GM18873 (cell line): Measurements from ENCODE around the gene ZNF679.
"Not testable (repeated sequence)": the region's sequence is repeated elsewhere in the genome, so short reads cannot be mapped to it uniquely, and the experiment has no call there.

Experiments used
- ATAC-seq: cut with Tn5 transposase; IDR thresholded peaks from one replicate; pipeline ENCODE4 v1.9.1; 2021; ENCODE audit warnings: mild to moderate bottlenecking, moderate library complexity, moderate number of reproducible peaks; ENCODE audit not compliant: unreplicated experiment, low FRiP score

The ZNF679 gene

GRCh38 chr7:64228174-64228573 lies at the start of gene ZNF679:
Gene ZNF679, plus strand, starts transcription at chr7:64228474. Its CDS starts 20,644 bp downstream, at chr7:64249118.
- not testable (repeated sequence) for ATAC-seq

GRCh38 chr7:64180989-64181388 lies 47.3 kb upstream of the ZNF679 start:
- ATAC-seq = no peak

GRCh38 chr7:64181586-64181985 lies 46.7 kb upstream of the ZNF679 start:
- no peak for ATAC-seq

- ATAC-seq = no peak
These were observed 46.1 kb upstream of the ZNF679 start for GRCh38 chr7:64182036-64182790.

GRCh38 chr7:64183126-64183742 lies 45.0 kb upstream of the ZNF679 start:
- no peak for ATAC-seq

GRCh38 chr7:64183827-64184372 lies 44.4 kb upstream of the ZNF679 start:
- no peak for ATAC-seq

- no peak for ATAC-seq
These were observed 43.9 kb upstream of the ZNF679 start for GRCh38 chr7:64184376-64184775.

GRCh38 chr7:64187408-64187807 lies 40.9 kb upstream of the ZNF679 start:
- no peak for ATAC-seq

- ATAC-seq = no peak
These were observed 36.0 kb upstream of the ZNF679 start for GRCh38 chr7:64192148-64192704.

- ATAC-seq = no peak
These were observed 35.5 kb upstream of the ZNF679 start for GRCh38 chr7:64192775-64193174.

- ATAC-seq = no peak
These were observed 21.4 kb upstream of the ZNF679 start, which contains the start of gene ZNF735 for GRCh38 chr7:64206903-64207302. Gene ZNF735, plus strand, starts transcription at chr7:64207203. Its CDS starts 0 bp downstream, at chr7:64207203.

GRCh38 chr7:64219710-64220298 lies 8.5 kb upstream of the ZNF679 start:
- not testable (repeated sequence) for ATAC-seq

- no peak for ATAC-seq
These were observed 4.9 kb upstream of the ZNF679 start for GRCh38 chr7:64223366-64223765.

GRCh38 chr7:64266341-64266919 lies 38.2 kb downstream of the ZNF679 start:
- ATAC-seq = no peak

- no peak for ATAC-seq
These were observed 49.4 kb downstream of the ZNF679 start for GRCh38 chr7:64277630-64278029.

GRCh38 chr7:64294701-64295420 lies 66.6 kb downstream of the ZNF679 start:
- ATAC-seq = no peak

- ATAC-seq = not testable (repeated sequence)
These were observed 69.1 kb downstream of the ZNF679 start for GRCh38 chr7:64297418-64297817.

GRCh38 chr7:64300641-64301405 lies 72.5 kb downstream of the ZNF679 start:
- no peak for ATAC-seq
